ENCODE data around the gene MORN5.

The MORN5 gene

DNA sequence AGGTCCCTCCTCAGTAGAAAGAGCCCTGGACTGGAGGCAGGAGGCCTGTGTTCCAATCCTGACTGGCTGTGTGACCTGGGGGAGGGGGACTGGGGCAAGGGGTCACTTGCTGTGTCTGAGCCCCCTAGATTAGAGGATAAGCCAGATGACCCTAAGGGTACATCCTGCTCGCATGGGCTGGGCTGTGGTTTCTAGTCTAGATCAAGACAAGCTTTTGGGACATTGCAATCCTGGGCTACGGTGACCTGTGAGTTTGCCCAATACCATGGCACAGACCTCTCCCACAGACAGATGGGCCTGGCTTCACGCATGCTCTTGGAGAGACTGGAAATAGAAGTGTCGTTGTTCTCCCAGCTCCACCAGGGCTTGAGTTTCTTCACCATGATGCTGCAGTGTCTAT, 27.2 kb upstream of the MORN5 start:
- Histone ChIP-seq H3K4me2 (no peak overlapping the region), H3K9ac (no peak overlapping the region), H3K4me1 (ENCODE audit: low read depth, poor library complexity, severe bottlenecking) (no peaks in the 10 kb centered on the region), H3K79me2 (ENCODE audit: insufficient read depth, low read depth) (no peaks in the 10 kb centered on the region), H3K36me3 (ENCODE audit: insufficient read depth) (no peaks in the 10 kb centered on the region), H3K27me3 (ENCODE audit: insufficient read depth, low read depth) (no peaks in the 10 kb centered on the region), H3K27ac (no peak overlapping the region), H3K4me3 (IDR thresholded peaks at IDR 0.05; ENCODE audit: insufficient read depth, low read depth, low read length) (no peak overlapping the region), H2AFZ (ENCODE audit: low read depth) (no peak overlapping the region), H4K20me1 (ENCODE audit: insufficient read depth) (no peaks in the 10 kb centered on the region)
- TF ChIP-seq, protein P1, sequence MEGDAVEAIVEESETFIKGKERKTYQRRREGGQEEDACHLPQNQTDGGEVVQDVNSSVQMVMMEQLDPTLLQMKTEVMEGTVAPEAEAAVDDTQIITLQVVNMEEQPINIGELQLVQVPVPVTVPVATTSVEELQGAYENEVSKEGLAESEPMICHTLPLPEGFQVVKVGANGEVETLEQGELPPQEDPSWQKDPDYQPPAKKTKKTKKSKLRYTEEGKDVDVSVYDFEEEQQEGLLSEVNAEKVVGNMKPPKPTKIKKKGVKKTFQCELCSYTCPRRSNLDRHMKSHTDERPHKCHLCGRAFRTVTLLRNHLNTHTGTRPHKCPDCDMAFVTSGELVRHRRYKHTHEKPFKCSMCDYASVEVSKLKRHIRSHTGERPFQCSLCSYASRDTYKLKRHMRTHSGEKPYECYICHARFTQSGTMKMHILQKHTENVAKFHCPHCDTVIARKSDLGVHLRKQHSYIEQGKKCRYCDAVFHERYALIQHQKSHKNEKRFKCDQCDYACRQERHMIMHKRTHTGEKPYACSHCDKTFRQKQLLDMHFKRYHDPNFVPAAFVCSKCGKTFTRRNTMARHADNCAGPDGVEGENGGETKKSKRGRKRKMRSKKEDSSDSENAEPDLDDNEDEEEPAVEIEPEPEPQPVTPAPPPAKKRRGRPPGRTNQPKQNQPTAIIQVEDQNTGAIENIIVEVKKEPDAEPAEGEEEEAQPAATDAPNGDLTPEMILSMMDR (conservative IDR thresholded peaks at IDR 0.05; ENCODE audit: low read depth, low read length), result no peak

DNA sequence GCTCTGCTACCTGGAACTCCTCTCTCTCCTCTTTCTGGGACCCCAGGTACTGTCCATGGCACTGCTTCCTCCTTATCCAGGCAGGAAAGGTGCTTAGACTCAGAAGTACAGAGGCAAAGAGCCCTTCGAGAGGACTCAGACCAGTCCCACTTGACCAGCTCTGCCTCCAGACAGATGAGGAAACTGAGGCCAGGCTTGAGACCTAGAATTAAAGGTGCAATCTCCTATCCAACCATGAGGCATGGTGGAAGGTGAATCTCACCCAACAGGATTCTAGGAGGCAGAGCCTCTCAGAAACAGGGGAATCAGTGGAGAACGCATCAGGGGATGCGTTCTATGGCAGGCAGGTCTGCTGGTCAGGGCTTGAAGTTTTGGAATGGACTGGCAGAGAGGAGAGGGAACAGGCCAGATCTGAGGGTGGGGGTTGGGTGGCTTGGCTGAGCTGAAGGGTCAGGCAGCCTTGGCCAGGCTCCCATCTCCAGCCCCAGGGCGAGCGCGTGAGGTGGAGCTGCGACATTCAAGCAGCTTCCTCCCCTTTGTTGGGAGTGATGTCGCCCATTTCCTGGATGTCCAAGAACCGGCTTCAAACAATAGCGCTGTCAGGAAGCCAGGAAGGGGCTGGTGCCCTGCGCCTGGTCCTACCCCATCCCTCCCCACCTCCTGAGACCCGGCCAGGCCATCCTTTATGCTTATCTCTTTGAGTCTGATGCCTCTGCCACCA, 26.3 kb upstream of the MORN5 start:
- no peak overlapping the region for H3K9ac ChIP-seq
- no peak overlapping the region for H3K4me2 ChIP-seq
- no peaks in the 10 kb centered on the region for H4K20me1 ChIP-seq (ENCODE audit: insufficient read depth)
- no peaks in the 10 kb centered on the region for H3K27me3 ChIP-seq (ENCODE audit: insufficient read depth, low read depth)
- no peaks in the 10 kb centered on the region for H3K36me3 ChIP-seq (ENCODE audit: insufficient read depth)
- no peak overlapping the region for H3K4me3 ChIP-seq (IDR thresholded peaks at IDR 0.05; ENCODE audit: insufficient read depth, low read depth, low read length)
- H3K27ac ChIP-seq, result no peak overlapping the region
- TF ChIP-seq, protein P1 (conservative IDR thresholded peaks at IDR 0.05; ENCODE audit: low read depth, low read length), result no peak
- no peaks in the 10 kb centered on the region for H3K79me2 ChIP-seq (ENCODE audit: insufficient read depth, low read depth)
- H3K4me1 ChIP-seq (ENCODE audit: low read depth, poor library complexity, severe bottlenecking), result no peaks in the 10 kb centered on the region
- H2AFZ ChIP-seq (ENCODE audit: low read depth), result no peak overlapping the region

DNA sequence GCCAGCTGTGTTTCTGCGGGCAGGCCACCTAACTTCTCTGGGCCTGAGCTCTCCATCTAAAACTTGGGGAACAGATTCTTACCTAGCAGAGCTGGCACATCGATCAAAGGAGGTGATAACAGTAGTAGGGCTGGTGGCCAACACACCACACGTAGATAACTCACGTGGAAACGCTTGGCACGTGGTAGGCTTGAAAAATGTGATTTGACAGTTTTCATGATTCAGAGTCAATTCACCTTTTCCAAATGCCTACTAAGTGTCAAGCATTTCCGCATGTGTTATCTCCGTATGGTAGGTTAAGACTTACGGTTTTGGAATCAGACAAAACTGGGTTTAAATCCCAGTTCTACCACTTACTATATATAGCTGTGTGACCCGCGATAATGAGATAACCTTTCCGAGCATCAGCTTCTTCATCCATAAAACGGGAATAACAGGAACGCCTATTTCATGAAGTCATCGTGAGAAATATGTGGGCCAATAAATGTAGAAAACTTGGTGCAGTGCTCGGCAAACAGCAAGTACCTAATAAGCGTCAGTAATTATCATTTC, 25.6 kb upstream of the MORN5 start:
- TF ChIP-seq, protein P1 (conservative IDR thresholded peaks at IDR 0.05; ENCODE audit: low read depth, low read length), result no peak
- Histone ChIP-seq H3K4me1 (ENCODE audit: low read depth, poor library complexity, severe bottlenecking) (no peaks in the 10 kb centered on the region), H3K27me3 (ENCODE audit: insufficient read depth, low read depth) (no peaks in the 10 kb centered on the region), H2AFZ (ENCODE audit: low read depth) (no peak overlapping the region), H3K4me2 (no peak overlapping the region), H3K27ac (no peak overlapping the region), H3K4me3 (IDR thresholded peaks at IDR 0.05; ENCODE audit: insufficient read depth, low read depth, low read length) (no peak overlapping the region), H4K20me1 (ENCODE audit: insufficient read depth) (no peaks in the 10 kb centered on the region), H3K79me2 (ENCODE audit: insufficient read depth, low read depth) (no peaks in the 10 kb centered on the region), H3K36me3 (ENCODE audit: insufficient read depth) (no peaks in the 10 kb centered on the region), H3K9ac (no peak overlapping the region)

DNA sequence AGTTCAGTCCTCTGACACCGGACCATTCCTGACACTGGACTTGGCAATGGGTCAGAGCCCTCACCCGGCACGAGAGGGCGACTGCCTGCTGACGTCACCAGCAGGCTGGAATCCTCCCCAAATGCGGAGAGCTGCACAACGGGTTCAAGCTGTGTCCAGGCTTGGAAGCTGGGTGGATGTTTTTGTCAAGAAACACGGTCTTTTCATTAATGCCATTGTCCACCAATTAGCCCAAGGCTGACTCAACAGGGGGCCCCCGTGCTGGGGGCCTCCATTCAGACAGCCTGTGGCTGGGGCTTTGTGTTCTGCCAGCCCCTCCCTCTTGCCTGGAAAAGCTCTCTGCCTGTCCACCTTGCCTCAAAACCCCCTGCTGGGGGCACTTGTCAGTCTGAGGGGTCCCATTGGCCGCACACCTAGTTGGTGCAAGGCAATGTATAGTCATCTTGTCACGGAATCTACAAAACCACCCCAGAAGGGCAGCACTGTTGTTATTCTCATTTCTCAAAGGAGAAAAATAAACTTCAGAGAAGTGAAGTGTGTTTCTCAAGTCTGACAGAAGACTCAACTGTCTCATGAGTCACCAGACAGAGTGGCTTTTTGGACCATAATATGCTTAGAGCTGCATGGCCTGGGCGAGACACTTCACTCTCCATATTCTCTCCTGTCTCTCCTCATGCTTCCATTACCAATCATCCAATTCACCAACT, 24.7 kb upstream of the MORN5 start:
- no peaks in the 10 kb centered on the region for H4K20me1 ChIP-seq (ENCODE audit: insufficient read depth)
- no peaks in the 10 kb centered on the region for H3K79me2 ChIP-seq (ENCODE audit: insufficient read depth, low read depth)
- H3K4me1 ChIP-seq (ENCODE audit: low read depth, poor library complexity, severe bottlenecking), result no peaks in the 10 kb centered on the region
- H3K4me3 ChIP-seq (IDR thresholded peaks at IDR 0.05; ENCODE audit: insufficient read depth, low read depth, low read length), result no peak overlapping the region
- TF ChIP-seq, protein P1 (conservative IDR thresholded peaks at IDR 0.05; ENCODE audit: low read depth, low read length), result no peak
- H2AFZ ChIP-seq (ENCODE audit: low read depth), result no peak overlapping the region
- no peak overlapping the region for H3K4me2 ChIP-seq
- no peak overlapping the region for H3K9ac ChIP-seq
- no peak overlapping the region for H3K27ac ChIP-seq
- H3K36me3 ChIP-seq (ENCODE audit: insufficient read depth), result no peaks in the 10 kb centered on the region
- no peaks in the 10 kb centered on the region for H3K27me3 ChIP-seq (ENCODE audit: insufficient read depth, low read depth)

Measured in KMS-11 (cell line).